NCI-H2227 (cell line): ENCODE measurements around the gene EXOC6B.

Source experiments
- DNase-seq: peaks from one replicate; lab custom pipeline; 2025; ENCODE audit not compliant: unreplicated experiment; lab: John Stamatoyannopoulos, UW

Gene EXOC6B

GRCh38 chr2:72181616-72182015, 644.2 kb downstream of the EXOC6B start:
- DNase-seq: no peak

GRCh38 chr2:72180351-72180750, 645.5 kb downstream of the EXOC6B start:
- DNase-seq: no peak

- no peak for DNase-seq
These were observed 647.3 kb downstream of the EXOC6B start for GRCh38 chr2:72178551-72178950.

GRCh38 chr2:72176281-72176680, 649.6 kb downstream of the EXOC6B start:
- no peak for DNase-seq

GRCh38 chr2:72175636-72176035, 650.2 kb downstream of the EXOC6B start:
- no peak for DNase-seq

- no peak for DNase-seq
These were observed 652.1 kb downstream of the EXOC6B start for GRCh38 chr2:72173640-72174321.

- no peak for DNase-seq
These were observed 653.4 kb downstream of the EXOC6B start for GRCh38 chr2:72172478-72172877.

- no peak for DNase-seq
These were observed 659.6 kb downstream of the EXOC6B start for GRCh38 chr2:72166279-72166678.

GRCh38 chr2:72165792-72166191, 660.0 kb downstream of the EXOC6B start:
- DNase-seq: no peak

GRCh38 chr2:72162574-72162973, 663.3 kb downstream of the EXOC6B start:
- no peak for DNase-seq

GRCh38 chr2:72159211-72159993, 666.4 kb downstream of the EXOC6B start:
- no peak for DNase-seq

GRCh38 chr2:72157871-72158771, 667.7 kb downstream of the EXOC6B start:
- no peak for DNase-seq

GRCh38 chr2:72156872-72157271, 669.0 kb downstream of the EXOC6B start:
- DNase-seq: no peak

- DNase-seq: no peak
These were observed 670.1 kb downstream of the EXOC6B start for GRCh38 chr2:72155737-72156136.

- DNase-seq: no peak
These were observed 670.7 kb downstream of the EXOC6B start for GRCh38 chr2:72155151-72155550.

GRCh38 chr2:72154386-72154975, 671.4 kb downstream of the EXOC6B start:
- no peak for DNase-seq

- DNase-seq: no peak
These were observed 671.9 kb downstream of the EXOC6B start for GRCh38 chr2:72153924-72154323.

GRCh38 chr2:72153026-72153791, 672.6 kb downstream of the EXOC6B start:
- DNase-seq: no peak

- no peak for DNase-seq
These were observed 674.9 kb downstream of the EXOC6B start for GRCh38 chr2:72150861-72151356.

- peak; percentile 87 for DNase-seq
These were observed 675.5 kb downstream of the EXOC6B start for GRCh38 chr2:72150157-72150860.
